ENCODE results near the gene LGALS7. TPM values are rescaled to one million over a fixed set of nuclear protein-coding genes. Genes with fewer than 3 reads are reported as not detected.

LGALS7 gene
- total RNA-seq, 2 donors from 2014 or later: not detected

DNA sequence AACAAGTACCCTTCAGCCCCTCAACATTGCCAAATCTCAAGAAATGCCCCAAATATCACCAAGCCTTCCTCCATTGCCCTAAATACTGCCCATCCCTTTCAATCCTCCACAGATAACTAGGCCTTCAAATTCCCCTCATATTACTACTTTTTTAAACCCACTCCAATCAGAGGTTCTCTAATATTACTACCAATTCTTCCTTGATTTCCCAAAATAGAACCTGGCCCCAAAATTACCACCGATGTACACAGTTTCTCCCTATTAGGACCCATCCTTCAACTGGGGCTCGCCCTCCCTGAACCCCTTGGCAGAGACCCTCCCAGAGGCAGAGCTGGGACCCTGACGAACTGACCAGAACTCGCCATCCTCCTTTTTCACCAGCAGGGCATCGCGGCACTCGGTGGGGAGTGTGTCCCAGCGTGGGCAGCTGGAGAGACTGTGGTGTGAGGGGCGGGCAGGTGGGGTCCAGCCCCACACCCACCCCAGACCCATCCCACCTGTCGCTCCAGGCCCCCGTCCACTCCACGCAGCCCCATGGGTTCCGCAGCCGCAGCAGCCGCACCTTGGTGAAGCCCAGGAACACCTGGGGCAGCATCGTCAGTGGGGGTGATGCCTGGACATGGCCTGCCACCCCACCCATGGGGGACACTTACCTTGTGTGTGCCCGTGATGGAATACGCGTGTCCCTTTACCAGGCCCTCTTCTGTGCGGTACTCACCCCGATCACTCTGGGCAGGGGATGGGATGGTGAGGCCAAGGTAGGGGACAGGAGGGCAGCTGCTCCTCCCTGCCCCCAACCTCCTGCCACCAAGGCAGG is 35.2 kb downstream of the LGALS7 start:
- Histone ChIP-seq H3K4me1 (replicated peaks) (no peaks in the 10 kb centered on the region), H3K36me3 (no peaks in the 10 kb centered on the region), H3K4me3 (no peak overlapping the region), H3K9me3 (no peaks in the 10 kb centered on the region), H3K27me3 (replicated peaks; ENCODE audit: insufficient read depth) (no peaks in the 10 kb centered on the region), H3K27ac (no peak overlapping the region)
- intact Hi-C loops (cut with DNase I): loop anchor here (10.0 kb wide), 1 partner anchor 197 kb away; the partner anchor contains the start of genes MRPS12 and SARS2
- no peak for TF ChIP-seq POLR2A (IDR thresholded peaks at IDR 0.05)
- DNase-seq (ENCODE audit: low spot score): no peak
- WGBS: 96% methylated on average over 21 of the region's 21 CpGs

DNA sequence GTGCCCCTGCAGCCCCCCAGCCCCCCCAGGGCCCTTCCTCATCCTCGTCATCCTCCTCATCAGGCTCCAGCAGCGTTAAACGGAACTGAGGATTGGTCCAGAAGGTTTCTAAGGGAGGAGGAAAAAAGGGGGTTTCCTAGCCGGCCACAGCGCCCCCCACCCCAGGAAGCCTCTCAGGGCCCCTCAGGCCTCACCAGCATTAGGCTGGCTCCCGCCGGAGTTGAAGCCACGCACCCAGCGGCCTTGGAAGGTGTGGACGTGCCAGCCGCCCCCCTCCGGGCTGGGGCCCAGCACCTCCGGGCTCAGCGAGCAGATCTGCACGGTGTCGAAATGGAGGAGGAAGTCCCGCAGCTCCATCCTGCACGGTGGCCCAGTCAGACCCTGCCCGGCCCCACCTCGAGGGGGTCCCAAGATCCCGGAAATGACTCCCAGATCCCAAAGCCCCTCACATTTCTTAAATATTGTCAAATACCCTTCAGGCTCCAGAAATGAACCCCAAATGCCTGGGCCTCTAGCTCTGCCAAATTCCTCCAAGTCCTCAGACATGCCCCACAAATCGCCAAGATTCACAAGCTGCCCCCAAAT is 35.9 kb downstream of the LGALS7 start:
- Histone ChIP-seq H3K36me3 (no peaks in the 10 kb centered on the region), H3K9me3 (no peaks in the 10 kb centered on the region), H3K4me1 (replicated peaks) (no peaks in the 10 kb centered on the region), H3K27me3 (replicated peaks; ENCODE audit: insufficient read depth) (no peaks in the 10 kb centered on the region), H3K4me3 (no peak overlapping the region), H3K27ac (no peak overlapping the region)
- 56% methylated on average over 22 of the region's 22 CpGs for WGBS
- TF ChIP-seq, protein P1, sequence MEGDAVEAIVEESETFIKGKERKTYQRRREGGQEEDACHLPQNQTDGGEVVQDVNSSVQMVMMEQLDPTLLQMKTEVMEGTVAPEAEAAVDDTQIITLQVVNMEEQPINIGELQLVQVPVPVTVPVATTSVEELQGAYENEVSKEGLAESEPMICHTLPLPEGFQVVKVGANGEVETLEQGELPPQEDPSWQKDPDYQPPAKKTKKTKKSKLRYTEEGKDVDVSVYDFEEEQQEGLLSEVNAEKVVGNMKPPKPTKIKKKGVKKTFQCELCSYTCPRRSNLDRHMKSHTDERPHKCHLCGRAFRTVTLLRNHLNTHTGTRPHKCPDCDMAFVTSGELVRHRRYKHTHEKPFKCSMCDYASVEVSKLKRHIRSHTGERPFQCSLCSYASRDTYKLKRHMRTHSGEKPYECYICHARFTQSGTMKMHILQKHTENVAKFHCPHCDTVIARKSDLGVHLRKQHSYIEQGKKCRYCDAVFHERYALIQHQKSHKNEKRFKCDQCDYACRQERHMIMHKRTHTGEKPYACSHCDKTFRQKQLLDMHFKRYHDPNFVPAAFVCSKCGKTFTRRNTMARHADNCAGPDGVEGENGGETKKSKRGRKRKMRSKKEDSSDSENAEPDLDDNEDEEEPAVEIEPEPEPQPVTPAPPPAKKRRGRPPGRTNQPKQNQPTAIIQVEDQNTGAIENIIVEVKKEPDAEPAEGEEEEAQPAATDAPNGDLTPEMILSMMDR (IDR thresholded peaks at IDR 0.05): no peak
- TF ChIP-seq POLR2A (IDR thresholded peaks at IDR 0.05) (no peak), POLR2AphosphoS5 (IDR thresholded peaks at IDR 0.05) (no peak)
- DNase-seq (ENCODE audit: low spot score): no peak
- intact Hi-C loops (cut with DNase I): loop anchor here (10.0 kb wide), 1 partner anchor 197 kb away; the partner anchor contains the start of genes MRPS12 and SARS2

DNA sequence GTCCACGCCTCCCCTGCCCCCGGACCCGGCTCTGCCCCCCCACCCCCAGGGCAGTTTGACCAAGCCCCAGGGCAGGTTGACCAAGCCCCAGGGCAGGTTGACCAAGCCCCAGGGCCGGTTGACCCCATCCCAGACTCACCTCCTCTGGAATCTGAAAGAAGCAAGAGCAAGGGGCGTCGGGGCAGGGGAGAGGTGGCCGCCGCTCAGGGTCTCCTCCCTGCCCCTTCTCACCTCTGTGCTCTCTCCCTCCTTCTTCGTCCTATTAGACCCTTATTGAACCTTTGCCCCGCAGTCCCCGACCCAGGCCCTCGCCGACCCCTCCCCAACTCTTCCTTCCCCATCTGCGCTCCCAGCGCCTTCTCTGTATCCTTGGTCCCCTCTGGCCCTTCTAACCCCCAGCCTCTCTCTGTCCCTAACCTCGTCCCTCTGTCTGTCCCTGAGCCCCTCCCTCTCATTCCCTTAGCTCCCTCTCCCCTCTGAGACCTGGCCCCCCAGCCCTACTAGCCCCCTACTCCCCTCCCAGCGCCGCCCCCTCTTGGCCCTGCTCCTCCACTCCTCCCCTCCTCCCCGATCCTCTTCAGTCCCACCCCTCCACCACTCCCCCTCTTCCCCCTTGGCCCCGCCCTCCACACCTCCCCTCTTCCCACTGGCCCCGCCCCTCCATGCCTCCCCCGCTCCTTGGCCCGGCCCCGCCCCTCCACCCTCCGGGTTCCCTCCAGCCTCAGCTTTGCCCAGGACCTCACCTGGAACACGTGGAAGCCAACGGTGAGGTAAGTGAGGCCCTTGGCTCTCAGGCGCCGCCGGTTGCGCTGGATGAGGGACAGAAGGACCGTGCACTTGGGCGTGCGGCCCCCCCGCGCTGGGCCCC is 36.7 kb downstream of the LGALS7 start:
- intact Hi-C loops (cut with DNase I): loop anchor here (10.0 kb wide), 1 partner anchor 198 kb away; the partner anchor contains the start of genes MRPS12 and SARS2

DNA sequence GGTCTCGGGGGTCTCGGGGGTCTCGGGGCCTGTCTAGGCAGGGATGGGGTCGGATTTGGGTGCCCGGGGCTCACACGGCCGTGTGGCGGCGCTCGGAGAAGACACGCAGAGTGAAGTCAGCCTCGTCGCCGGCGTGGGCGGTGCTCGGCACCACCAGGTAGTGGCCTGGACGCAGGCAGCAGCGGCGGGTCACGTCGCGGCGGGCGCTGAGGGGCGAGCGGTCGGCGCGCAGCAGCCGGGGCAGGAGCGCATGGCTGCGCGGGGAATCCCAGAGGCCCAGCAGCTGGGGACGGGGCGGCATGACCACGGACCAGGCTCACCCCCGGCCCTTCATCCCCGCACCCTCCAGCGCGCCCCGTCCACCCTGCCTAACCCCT is 37.3 kb downstream of the LGALS7 start:
- Histone ChIP-seq H3K4me3 (peak overlapping the region; percentile 23 to 37), H3K27me3 (replicated peaks; ENCODE audit: insufficient read depth) (no peaks in the 10 kb centered on the region), H3K4me1 (replicated peaks) (no peaks in the 10 kb centered on the region), H3K27ac (peak overlapping the region; percentile 26 to 59), H3K9me3 (no peaks in the 10 kb centered on the region), H3K36me3 (no peaks in the 10 kb centered on the region)
- peak; percentile 43 for TF ChIP-seq POLR2A (IDR thresholded peaks at IDR 0.05)
- TF ChIP-seq, protein P1 (IDR thresholded peaks at IDR 0.05): no peak
- 1% methylated on average over 22 of the region's 42 CpGs for WGBS
- intact Hi-C loops (cut with DNase I): loop anchor here (10.0 kb wide), 1 partner anchor 199 kb away; the partner anchor contains the start of genes MRPS12 and SARS2
- DNase-seq (ENCODE audit: low spot score): peak; percentile 41

More for the DNA sequence above, 36.7 kb downstream of the LGALS7 start:
- 14% methylated on average over 32 of the region's 36 CpGs for WGBS
- peak; percentile 49 for DNase-seq (ENCODE audit: low spot score)
- Histone ChIP-seq H3K9me3 (no peaks in the 10 kb centered on the region), H3K36me3 (no peaks in the 10 kb centered on the region), H3K27ac (peak overlapping the region; percentile 26 to 59), H3K4me3 (peak overlapping the region; percentile 23 to 37), H3K27me3 (replicated peaks; ENCODE audit: insufficient read depth) (no peaks in the 10 kb centered on the region), H3K4me1 (replicated peaks) (no peaks in the 10 kb centered on the region)
- TF ChIP-seq POLR2A (IDR thresholded peaks at IDR 0.05) (no peak), POLR2AphosphoS5 (IDR thresholded peaks at IDR 0.05) (no peak)
- TF ChIP-seq, protein P1 (IDR thresholded peaks at IDR 0.05): no peak

DNA sequence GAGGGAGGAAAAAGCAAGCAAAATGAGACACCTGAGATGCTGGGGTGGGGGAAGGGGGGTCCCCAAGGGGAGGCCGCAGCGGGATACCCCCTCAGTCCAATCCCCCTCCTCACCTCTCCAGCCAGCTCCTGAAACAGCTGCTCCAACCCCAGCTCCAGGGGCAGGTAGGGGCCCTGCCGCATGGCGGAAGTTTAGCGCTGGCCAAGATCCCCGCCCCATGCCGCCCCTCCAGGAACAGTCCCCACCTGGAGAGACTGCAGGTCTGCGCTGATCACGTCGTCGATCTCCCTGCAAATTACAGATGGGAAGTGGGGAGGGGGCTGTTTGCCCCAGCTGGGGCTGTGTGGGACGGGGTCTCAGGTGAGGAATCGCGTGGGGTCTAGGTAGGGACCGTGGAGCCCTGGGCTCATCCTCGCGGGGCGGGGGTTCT is 38.0 kb downstream of the LGALS7 start:
- WGBS: 17% methylated on average over 17 of the region's 18 CpGs
- TF ChIP-seq POLR2A (IDR thresholded peaks at IDR 0.05) (no peak), POLR2AphosphoS5 (IDR thresholded peaks at IDR 0.05) (no peak)
- TF ChIP-seq, protein P1 (IDR thresholded peaks at IDR 0.05): no peak

More for the DNA sequence above, 38.0 kb downstream of the LGALS7 start:
- DNase-seq (ENCODE audit: low spot score): peak; percentile 22
- Histone ChIP-seq H3K36me3 (no peaks in the 10 kb centered on the region), H3K4me1 (replicated peaks) (no peaks in the 10 kb centered on the region), H3K9me3 (no peaks in the 10 kb centered on the region), H3K27ac (peak overlapping the region; percentile 43 to 57), H3K27me3 (replicated peaks; ENCODE audit: insufficient read depth) (no peaks in the 10 kb centered on the region), H3K4me3 (no peak overlapping the region)
- intact Hi-C loops (cut with DNase I): loop anchor here (10.0 kb wide), 1 partner anchor 200 kb away; the partner anchor contains the start of genes MRPS12 and SARS2

Measured in prostate gland (tissue), 2 donors.